CD4-positive, alpha-beta memory T cell (primary cell): Measurements from ENCODE around the gene PALLD. TPM values are rescaled to one million over a fixed set of nuclear protein-coding genes. Genes with fewer than 3 reads are reported as not detected.

Experiments
- CTCF ChIA-PET: fragments of 350-600 bp; sonication (Branson Sonifier 250); formaldehyde crosslinking; loops from one replicate; lab custom pipeline; 2021; ENCODE audit warnings: inconsistent platforms; ENCODE audit not compliant: partially characterized antibody; lab: Charles Lee
- POLR2A ChIA-PET: fragments of 350-600 bp; sonication (Branson Sonifier 250); formaldehyde crosslinking; loops from one replicate; lab custom pipeline; 2021; ENCODE audit not compliant: partially characterized antibody; lab: Charles Lee
- DNase-seq, 5 donors: peaks; one replicate each; pipeline versions ENCODE4 v3.0.0 to v3.0.0-alpha.2; 2020 to 2022; ENCODE audit warnings: mixed read lengths in 1 of 5
- H3K27ac ChIP-seq: one replicate; pipeline ENCODE4 v1.7.0; 2013; ENCODE audit warnings: low read depth, low read length
- H3K27me3 ChIP-seq: 2 replicates; pipeline ENCODE4 v1.7.0; 2013; ENCODE audit warnings: mild to moderate bottlenecking, low read length, moderate library complexity; ENCODE audit not compliant: insufficient read depth
- H3K36me3 ChIP-seq: 2 replicates; pipeline ENCODE4 v1.7.0; 2013; ENCODE audit warnings: mild to moderate bottlenecking, low read length, moderate library complexity; ENCODE audit not compliant: insufficient read depth
- H3K4me1 ChIP-seq: 2 replicates; pipeline ENCODE4 v1.7.0; 2013; ENCODE audit warnings: mild to moderate bottlenecking, low read length, moderate library complexity; ENCODE audit not compliant: insufficient read depth
- H3K4me3 ChIP-seq, 2 donors: one replicate each; pipeline ENCODE4 v1.7.0; 2013; ENCODE audit warnings: low read length in 2 of 2, mild to moderate bottlenecking in 1 of 2
- H3K9me3 ChIP-seq, 2 donors: one replicate each; pipeline ENCODE4 v1.7.0; 2013; ENCODE audit warnings: low read length in 2 of 2, control low read depth in 1 of 2; ENCODE audit not compliant: control insufficient read depth in 1 of 2
- H3K27ac Mint-ChIP-seq, 7 donors: one replicate each; pipeline ENCODE4 v1.8.0; 2020 to 2021; ENCODE audit warnings: mixed read lengths in 7 of 7, mild to moderate bottlenecking in 6 of 7, inconsistent platforms in 3 of 7, moderate library complexity in 3 of 7
- H3K27me3 Mint-ChIP-seq, 2 donors: one replicate each; pipeline ENCODE4 v1.8.0; 2020 to 2021; ENCODE audit warnings: mixed read lengths in 2 of 2
- H3K36me3 Mint-ChIP-seq, 2 donors: one replicate each; pipeline ENCODE4 v1.8.0; 2020 to 2021; ENCODE audit warnings: mixed read lengths in 2 of 2, inconsistent platforms in 1 of 2, mild to moderate bottlenecking in 1 of 2
- H3K4me1 Mint-ChIP-seq, 4 donors: one replicate each; pipeline ENCODE4 v1.8.0; 2020 to 2021; ENCODE audit warnings: mixed read lengths in 4 of 4, mild to moderate bottlenecking in 1 of 4
- H3K4me3 Mint-ChIP-seq, 8 donors: one replicate each; pipeline ENCODE4 v1.8.0; 2020 to 2021; ENCODE audit warnings: mixed read lengths in 8 of 8, mild to moderate bottlenecking in 7 of 8, moderate library complexity in 6 of 8, inconsistent platforms in 3 of 8
- H3K9me3 Mint-ChIP-seq, 8 donors: one replicate each; pipeline ENCODE4 v1.8.0; 2020 to 2021; ENCODE audit warnings: mixed read lengths in 8 of 8, mild to moderate bottlenecking in 5 of 8, inconsistent platforms in 3 of 8, moderate library complexity in 1 of 8
- intact Hi-C: fragments of 100-400 bp; cut with micrococcal nuclease; formaldehyde crosslinking; loops from one replicate; pipeline ENCODE4 v1.15.1; 2023
- polyA plus RNA-seq, 2 donors: library from polyadenylated mRNA; unstranded; fragments of 300-500 nt; fragmentation: Illumina TruSeq; gene quantifications; one replicate each; pipeline ENCODE4 v1.2.3, GENCODE V29; 2021
- total RNA-seq, 2 experiments: library from RNA; stranded (reverse); gene quantifications; one replicate each; pipeline ENCODE4 v1.2.3, GENCODE V29; 2021

The PALLD gene
- total and polyA plus RNA-seq, 4 experiments from 2014 or later: 0.55 to 1.4 (median 1.0) TPM; not detected in 1

DNA sequence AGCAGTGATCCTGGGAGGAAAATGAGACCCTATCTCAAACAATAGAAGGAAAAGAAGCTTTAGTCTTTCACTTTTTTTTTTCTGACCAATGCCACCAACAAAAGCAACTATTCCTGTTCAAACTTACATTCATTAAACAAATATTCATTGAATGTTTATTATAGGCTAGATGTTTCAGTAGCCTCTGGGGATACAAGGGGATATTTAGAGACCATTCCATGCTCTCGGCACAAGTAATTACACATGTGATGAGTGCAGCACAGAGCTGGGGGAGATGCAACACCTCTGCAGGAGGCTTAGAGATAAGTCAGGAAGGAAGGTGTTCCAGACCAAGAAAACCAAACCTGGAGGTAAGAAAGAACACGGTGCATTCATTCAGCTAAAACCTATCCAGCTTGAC, 68.3 kb downstream of the PALLD start:
- CTCF ChIA-PET: no interaction called here

DNA sequence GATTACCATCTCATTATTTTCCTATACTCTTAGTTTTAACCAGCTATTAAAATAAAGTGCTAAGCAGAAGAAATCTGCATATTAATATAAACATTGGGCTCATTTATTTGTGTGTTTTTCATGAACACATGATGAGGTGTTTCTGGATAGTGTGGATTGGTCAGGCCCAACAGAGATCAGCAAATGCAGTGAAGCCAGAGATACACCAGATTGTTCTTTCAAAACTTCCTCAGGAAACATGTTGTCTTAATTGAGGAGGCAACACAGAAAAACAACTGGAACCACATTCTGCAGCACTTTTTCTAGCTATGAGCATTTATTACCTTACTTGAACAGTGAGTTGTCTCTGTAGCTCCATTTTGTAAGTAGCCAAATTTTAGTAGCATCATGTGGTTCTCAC, 69.9 kb downstream of the PALLD start:
- POLR2A ChIA-PET: no interaction called here
- no peak for DNase-seq
- H3K9me3 ChIP-seq: no peaks in the 10 kb centered on the region
- CTCF ChIA-PET: interaction anchor here (1.1 kb wide), 1 partner anchor 8 kb away, joined by 4 read pairs; no protein-coding TSS in a partner anchor
- Mint-ChIP-seq H3K9me3 (peaks cover 0 to 2% (median 0%) of the 10 kb centered on the region in 8 donors), H3K27me3 (peaks cover 7 to 8% of the 10 kb centered on the region in 2 donors), H3K4me3 (no peak overlapping the region), H3K36me3 (no peaks in the 10 kb centered on the region), H3K4me1 (no peaks in the 10 kb centered on the region), H3K27ac (no peak overlapping the region)
- no peaks in the 10 kb centered on the region for H3K36me3 ChIP-seq
- H3K4me3 ChIP-seq: no peak overlapping the region
- intact Hi-C loops: no loop called here
- H3K27me3 ChIP-seq: no peaks in the 10 kb centered on the region
- no peaks in the 10 kb centered on the region for H3K4me1 ChIP-seq
- H3K27ac ChIP-seq: no peak overlapping the region

More for the DNA sequence above, 68.3 kb downstream of the PALLD start:
- Histone ChIP-seq H3K36me3 (no peaks in the 10 kb centered on the region), H3K4me1 (no peaks in the 10 kb centered on the region), H3K9me3 (no peaks in the 10 kb centered on the region), H3K4me3 (no peak overlapping the region), H3K27me3 (no peaks in the 10 kb centered on the region), H3K27ac (no peak overlapping the region)
- Mint-ChIP-seq H3K27ac (no peak overlapping the region), H3K4me1 (no peaks in the 10 kb centered on the region), H3K4me3 (no peak overlapping the region), H3K36me3 (no peaks in the 10 kb centered on the region), H3K27me3 (peaks cover 6 to 8% of the 10 kb centered on the region in 2 donors), H3K9me3 (peaks cover 0 to 2% (median 0%) of the 10 kb centered on the region in 8 donors)
- DNase-seq: no peak
- POLR2A ChIA-PET: no interaction called here
- intact Hi-C loops: no loop called here

DNA sequence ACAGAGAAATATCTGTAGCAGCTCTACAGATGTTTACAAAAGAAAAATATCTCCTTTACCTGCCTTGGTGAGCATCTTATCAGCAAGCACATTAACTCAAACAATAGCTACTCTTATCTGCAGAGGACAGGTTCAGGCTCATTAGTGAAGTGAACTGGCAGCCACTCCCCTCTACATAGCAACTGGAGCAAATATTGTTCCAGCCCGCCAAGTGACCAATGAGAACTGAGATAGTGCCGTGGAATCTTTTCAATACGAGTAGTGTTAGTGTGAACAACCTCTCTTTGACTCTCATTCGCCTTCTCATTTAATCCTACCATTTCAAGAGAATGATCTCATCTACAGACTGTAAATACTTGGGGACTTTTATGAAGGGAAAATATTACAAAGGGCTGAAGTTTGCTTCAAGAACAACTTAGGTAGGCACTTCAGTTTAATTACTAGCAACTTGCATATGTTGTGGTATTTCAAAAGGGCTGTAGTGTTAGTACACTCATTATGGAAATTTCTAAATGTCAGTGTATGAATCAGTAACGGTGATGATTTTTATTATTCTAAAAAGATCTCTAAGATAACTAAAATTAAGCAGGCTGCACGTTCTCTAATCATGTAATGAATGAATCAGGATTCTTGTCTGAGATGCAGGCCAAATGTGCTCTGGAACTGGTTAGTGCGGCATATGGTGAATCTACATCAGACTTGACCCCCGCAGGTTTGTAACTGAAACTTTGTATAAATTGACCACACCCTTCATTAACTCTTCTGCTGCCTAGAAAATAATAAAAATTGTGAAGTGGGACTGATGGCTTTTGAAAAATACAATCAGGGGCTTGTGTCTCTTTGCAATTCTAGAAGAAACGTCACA, 72.4 kb downstream of the PALLD start:
- no peak for DNase-seq
- Mint-ChIP-seq H3K27ac (peak overlapping the region in 1 of 7 donors; percentile 23), H3K27me3 (peaks cover 8 to 10% of the 10 kb centered on the region in 2 donors), H3K36me3 (peaks cover 0 to 3% of the 10 kb centered on the region in 2 donors), H3K4me3 (no peak overlapping the region), H3K9me3 (peaks cover 0 to 4% (median 0%) of the 10 kb centered on the region in 8 donors), H3K4me1 (no peaks in the 10 kb centered on the region)
- Histone ChIP-seq H3K27ac (no peak overlapping the region), H3K27me3 (no peaks in the 10 kb centered on the region), H3K36me3 (no peaks in the 10 kb centered on the region), H3K4me3 (no peak overlapping the region), H3K4me1 (no peaks in the 10 kb centered on the region), H3K9me3 (no peaks in the 10 kb centered on the region)
- CTCF ChIA-PET: no interaction called here
- intact Hi-C loops: no loop called here
- POLR2A ChIA-PET: no interaction called here

DNA sequence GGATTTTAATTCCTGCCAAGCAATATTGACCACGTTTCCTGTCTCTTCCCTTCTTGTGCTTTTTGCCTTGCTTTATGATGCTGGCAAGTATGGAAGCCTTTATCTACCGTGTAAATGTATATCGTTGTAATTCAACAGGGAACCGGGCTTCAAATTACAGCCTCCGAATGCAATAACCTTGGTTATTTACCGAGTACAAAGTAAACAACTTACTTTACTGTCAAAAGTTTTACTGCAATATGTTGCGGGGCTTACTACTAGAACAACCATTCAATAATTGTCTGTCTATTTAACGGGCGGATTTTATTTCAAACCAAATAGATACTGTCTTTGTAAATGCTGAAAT, 73.1 kb downstream of the PALLD start:
- no peaks in the 10 kb centered on the region for H3K36me3 ChIP-seq
- H3K9me3 ChIP-seq: no peaks in the 10 kb centered on the region
- intact Hi-C loops: no loop called here
- no peak overlapping the region for H3K27ac Mint-ChIP-seq
- H3K27me3 Mint-ChIP-seq: peaks cover 8 to 10% of the 10 kb centered on the region in 2 donors
- no peaks in the 10 kb centered on the region for H3K4me1 ChIP-seq
- H3K4me3 ChIP-seq: no peak overlapping the region
- no peak overlapping the region for H3K27ac ChIP-seq
- H3K27me3 ChIP-seq: no peaks in the 10 kb centered on the region
- peaks cover 0 to 3% of the 10 kb centered on the region in 2 donors for H3K36me3 Mint-ChIP-seq
- ChIA-PET CTCF (no interaction called here), POLR2A (no interaction called here)
- no peak for DNase-seq
- no peak overlapping the region for H3K4me3 Mint-ChIP-seq
- no peaks in the 10 kb centered on the region for H3K4me1 Mint-ChIP-seq
- peaks cover 0 to 5% (median 0%) of the 10 kb centered on the region in 8 donors for H3K9me3 Mint-ChIP-seq

DNA sequence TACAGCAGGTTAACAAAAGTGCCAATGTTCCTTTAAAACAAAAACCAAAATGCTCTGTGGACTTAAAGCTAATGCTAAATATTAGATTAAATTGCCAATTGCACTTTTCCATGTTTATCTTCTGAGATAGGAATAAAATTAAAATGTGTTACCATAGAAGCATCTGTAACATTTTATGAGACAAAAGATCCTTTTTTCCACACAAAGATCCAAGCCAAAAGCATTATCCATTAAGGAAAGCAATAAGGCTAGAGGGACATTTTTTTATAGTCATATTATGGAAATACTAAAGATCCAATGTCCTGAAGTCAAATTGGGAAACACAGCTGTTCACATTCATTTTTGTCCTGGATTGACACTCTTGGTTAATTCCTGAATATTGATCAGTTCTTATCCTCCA, 73.6 kb downstream of the PALLD start:
- intact Hi-C loops: no loop called here
- CTCF ChIA-PET: no interaction called here
- no peaks in the 10 kb centered on the region for H3K4me1 ChIP-seq

DNA sequence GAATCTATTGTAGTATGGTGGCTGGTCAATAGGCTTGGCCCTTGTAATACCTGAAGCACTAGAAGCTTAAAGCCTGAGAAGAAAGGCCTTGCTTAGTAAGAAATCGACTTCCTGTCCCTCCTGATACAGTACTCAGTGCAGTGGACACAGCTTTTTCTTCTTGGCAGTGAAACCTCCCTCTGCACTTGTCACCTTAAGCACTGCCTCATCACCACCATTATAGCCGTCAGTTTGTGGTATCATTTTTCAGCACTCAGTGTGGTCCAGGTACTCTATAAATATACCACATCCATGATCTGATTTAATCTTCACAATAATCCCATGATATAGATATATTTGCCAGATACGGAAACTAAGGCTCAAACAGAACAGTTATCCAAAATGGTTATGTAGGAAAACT, 75.2 kb downstream of the PALLD start:
- Mint-ChIP-seq H3K4me3 (no peak overlapping the region), H3K27me3 (peaks cover 9 to 10% of the 10 kb centered on the region in 2 donors), H3K4me1 (no peaks in the 10 kb centered on the region), H3K27ac (no peak overlapping the region), H3K9me3 (peaks cover 0 to 5% (median 0%) of the 10 kb centered on the region in 8 donors), H3K36me3 (peaks cover 0 to 3% of the 10 kb centered on the region in 2 donors)
- ChIA-PET CTCF (no interaction called here), POLR2A (no interaction called here)
- Histone ChIP-seq H3K36me3 (no peaks in the 10 kb centered on the region), H3K27ac (no peak overlapping the region), H3K27me3 (no peaks in the 10 kb centered on the region), H3K9me3 (no peaks in the 10 kb centered on the region), H3K4me3 (no peak overlapping the region), H3K4me1 (no peaks in the 10 kb centered on the region)
- DNase-seq: no peak
- intact Hi-C loops: no loop called here

More for the DNA sequence above, 73.6 kb downstream of the PALLD start:
- POLR2A ChIA-PET: no interaction called here
- no peak overlapping the region for H3K4me3 ChIP-seq
- no peak overlapping the region for H3K4me3 Mint-ChIP-seq
- peaks cover 8 to 9% of the 10 kb centered on the region in 2 donors for H3K27me3 Mint-ChIP-seq
- H3K9me3 Mint-ChIP-seq: peaks cover 0 to 5% (median 0%) of the 10 kb centered on the region in 8 donors
- DNase-seq: no peak
- H3K36me3 Mint-ChIP-seq: peaks cover 0 to 3% of the 10 kb centered on the region in 2 donors
- H3K27me3 ChIP-seq: no peaks in the 10 kb centered on the region
- no peaks in the 10 kb centered on the region for H3K9me3 ChIP-seq
- no peaks in the 10 kb centered on the region for H3K36me3 ChIP-seq
- H3K4me1 Mint-ChIP-seq: no peaks in the 10 kb centered on the region
- H3K27ac ChIP-seq: no peak overlapping the region
- H3K27ac Mint-ChIP-seq: no peak overlapping the region

DNA sequence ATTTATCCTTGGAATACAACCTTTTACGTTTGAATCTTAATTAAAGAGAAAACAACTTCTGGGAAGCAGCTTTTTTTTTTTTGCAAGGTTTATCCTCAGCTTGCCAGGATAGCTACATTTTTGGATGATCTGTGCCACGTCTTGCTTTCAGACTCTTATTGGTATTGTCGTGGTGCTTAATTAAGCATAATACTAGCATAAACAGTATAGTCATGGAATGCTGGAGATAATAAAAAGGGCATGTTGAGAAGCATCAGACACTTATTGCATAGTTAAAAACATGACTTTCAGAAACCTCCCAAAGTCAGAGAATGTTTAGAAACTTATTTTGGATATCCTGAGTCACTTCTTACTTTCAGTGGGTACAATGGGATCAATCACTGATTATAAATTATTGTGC, 77.0 kb downstream of the PALLD start:
- Histone ChIP-seq H3K4me1 (no peaks in the 10 kb centered on the region), H3K4me3 (no peak overlapping the region), H3K27ac (no peak overlapping the region), H3K36me3 (no peaks in the 10 kb centered on the region), H3K9me3 (no peaks in the 10 kb centered on the region), H3K27me3 (no peaks in the 10 kb centered on the region)
- no peak overlapping the region for H3K27ac Mint-ChIP-seq
- CTCF ChIA-PET: no interaction called here
- intact Hi-C loops: no loop called here
- peaks cover 0 to 2% (median 0%) of the 10 kb centered on the region in 8 donors for H3K9me3 Mint-ChIP-seq
- DNase-seq: no peak
- H3K4me3 Mint-ChIP-seq: no peak overlapping the region
- H3K36me3 Mint-ChIP-seq: peaks cover 0 to 3% of the 10 kb centered on the region in 2 donors
- no peaks in the 10 kb centered on the region for H3K4me1 Mint-ChIP-seq
- H3K27me3 Mint-ChIP-seq: peaks cover 8 to 12% of the 10 kb centered on the region in 2 donors
- POLR2A ChIA-PET: no interaction called here
